ENCODE measurements around the gene ARHGAP26. TPM values are rescaled to one million over a fixed set of nuclear protein-coding genes. Genes with fewer than 3 reads are reported as not detected.

Gene ARHGAP26
- polyA plus RNA-seq, 6 donors from 2014 or later: 2.4 to 8.7 (median 4.1) TPM

GRCh38 chr5:142970440-142971030, 200.4 kb downstream of the ARHGAP26 start:
- peaks cover 0 to 8% of the 10 kb centered on the region in 2 donors for H3K36me3 Mint-ChIP-seq
- H3K9me3 Mint-ChIP-seq: no peaks in the 10 kb centered on the region
- H3K27ac Mint-ChIP-seq: no peak overlapping the region
- DNase-seq (no peak), ATAC-seq (ENCODE audit: low read depth in 2 of 2) (no peak)
- no peak overlapping the region for H3K4me3 Mint-ChIP-seq
- peaks cover 3 to 9% (median 6%) of the 10 kb centered on the region in 3 donors for H3K4me1 Mint-ChIP-seq
- no peaks in the 10 kb centered on the region for H3K27me3 Mint-ChIP-seq

GRCh38 chr5:142971303-142972013, 201.3 kb downstream of the ARHGAP26 start:
- Mint-ChIP-seq H3K4me3 (no peak overlapping the region), H3K9me3 (no peaks in the 10 kb centered on the region), H3K27me3 (no peaks in the 10 kb centered on the region), H3K27ac (peak overlapping the region in 1 of 6 donors; percentile 83), H3K36me3 (peaks cover 0 to 8% of the 10 kb centered on the region in 2 donors), H3K4me1 (peaks cover 3 to 9% (median 6%) of the 10 kb centered on the region in 3 donors)
- ATAC-seq (ENCODE audit: low read depth in 2 of 2) (no peak), DNase-seq (no peak)

- DNase-seq (no peak), ATAC-seq (ENCODE audit: low read depth in 2 of 2) (no peak)
- Mint-ChIP-seq H3K27me3 (no peaks in the 10 kb centered on the region), H3K27ac (no peak overlapping the region), H3K4me3 (no peak overlapping the region), H3K4me1 (peaks cover 3 to 9% (median 6%) of the 10 kb centered on the region in 3 donors), H3K36me3 (peaks cover 0 to 8% of the 10 kb centered on the region in 2 donors), H3K9me3 (no peaks in the 10 kb centered on the region)
These were observed 201.9 kb downstream of the ARHGAP26 start for GRCh38 chr5:142972064-142972570.

GRCh38 chr5:142973932-142974331, 203.8 kb downstream of the ARHGAP26 start:
- Mint-ChIP-seq H3K27me3 (no peaks in the 10 kb centered on the region), H3K4me3 (no peak overlapping the region), H3K9me3 (no peaks in the 10 kb centered on the region), H3K36me3 (peaks cover 0 to 8% of the 10 kb centered on the region in 2 donors), H3K27ac (peak overlapping the region in 1 of 6 donors; percentile 18), H3K4me1 (peaks cover 7 to 14% (median 13%) of the 10 kb centered on the region in 3 donors)
- DNase-seq (no peak), ATAC-seq (ENCODE audit: low read depth in 2 of 2) (no peak)

- Mint-ChIP-seq H3K4me3 (no peak overlapping the region), H3K27ac (no peak overlapping the region), H3K4me1 (peaks cover 7 to 14% (median 13%) of the 10 kb centered on the region in 3 donors), H3K9me3 (no peaks in the 10 kb centered on the region), H3K27me3 (no peaks in the 10 kb centered on the region), H3K36me3 (peaks cover 0 to 8% of the 10 kb centered on the region in 2 donors)
- DNase-seq (no peak), ATAC-seq (ENCODE audit: low read depth in 2 of 2) (no peak)
These were observed 204.2 kb downstream of the ARHGAP26 start for GRCh38 chr5:142974409-142974808.

GRCh38 chr5:142976861-142977260, 206.7 kb downstream of the ARHGAP26 start:
- no peak for DNase-seq

GRCh38 chr5:142977363-142978051, 207.3 kb downstream of the ARHGAP26 start:
- H3K27me3 Mint-ChIP-seq: no peaks in the 10 kb centered on the region
- H3K4me1 Mint-ChIP-seq: peaks cover 3 to 20% (median 16%) of the 10 kb centered on the region in 3 donors
- peak overlapping the region in 1 of 8 donors; percentile 15 for H3K4me3 Mint-ChIP-seq
- peak in 1 of 2 donors; percentile 14 for ATAC-seq (ENCODE audit: low read depth in 2 of 2)
- no peaks in the 10 kb centered on the region for H3K9me3 Mint-ChIP-seq
- peaks cover 0 to 8% of the 10 kb centered on the region in 2 donors for H3K36me3 Mint-ChIP-seq
- DNase-seq: no peak
- peak overlapping the region in 3 of 6 donors; percentile 44 to 82 (median 52) for H3K27ac Mint-ChIP-seq

More at GRCh38 chr5:142976861-142977260, 206.7 kb downstream of the ARHGAP26 start:
- no peak for ATAC-seq (ENCODE audit: low read depth in 2 of 2)
- Mint-ChIP-seq H3K4me1 (peaks cover 7 to 19% (median 15%) of the 10 kb centered on the region in 3 donors), H3K4me3 (peak overlapping the region in 1 of 8 donors; percentile 61), H3K9me3 (no peaks in the 10 kb centered on the region), H3K27ac (no peak overlapping the region), H3K27me3 (no peaks in the 10 kb centered on the region), H3K36me3 (peaks cover 0 to 8% of the 10 kb centered on the region in 2 donors)

GRCh38 chr5:142978252-142978651, 208.1 kb downstream of the ARHGAP26 start:
- H3K27ac Mint-ChIP-seq: peak overlapping the region in 2 of 6 donors; percentile 44 to 52
- H3K4me1 Mint-ChIP-seq: peaks cover 3 to 20% (median 16%) of the 10 kb centered on the region in 3 donors
- H3K36me3 Mint-ChIP-seq: peaks cover 0 to 8% of the 10 kb centered on the region in 2 donors
- ATAC-seq (ENCODE audit: low read depth in 2 of 2): no peak
- H3K4me3 Mint-ChIP-seq: no peak overlapping the region
- H3K27me3 Mint-ChIP-seq: no peaks in the 10 kb centered on the region
- no peaks in the 10 kb centered on the region for H3K9me3 Mint-ChIP-seq
- DNase-seq: no peak

GRCh38 chr5:142978726-142979125, 208.5 kb downstream of the ARHGAP26 start:
- Mint-ChIP-seq H3K4me1 (peaks cover 3 to 20% (median 16%) of the 10 kb centered on the region in 3 donors), H3K36me3 (peaks cover 0 to 8% of the 10 kb centered on the region in 2 donors), H3K27ac (no peak overlapping the region), H3K4me3 (no peak overlapping the region), H3K9me3 (no peaks in the 10 kb centered on the region), H3K27me3 (no peaks in the 10 kb centered on the region)
- DNase-seq (no peak), ATAC-seq (ENCODE audit: low read depth in 2 of 2) (no peak)

GRCh38 chr5:142979636-142980035, 209.5 kb downstream of the ARHGAP26 start:
- Mint-ChIP-seq H3K4me3 (peak overlapping the region in 1 of 8 donors; percentile 10), H3K4me1 (peaks cover 7 to 20% (median 16%) of the 10 kb centered on the region in 3 donors), H3K9me3 (no peaks in the 10 kb centered on the region), H3K27me3 (no peaks in the 10 kb centered on the region), H3K27ac (no peak overlapping the region), H3K36me3 (peaks cover 0 to 5% of the 10 kb centered on the region in 2 donors)
- ATAC-seq (ENCODE audit: low read depth in 2 of 2): no peak
- no peak for DNase-seq

GRCh38 chr5:142981475-142981874, 211.3 kb downstream of the ARHGAP26 start:
- DNase-seq (no peak), ATAC-seq (ENCODE audit: low read depth in 2 of 2) (no peak)
- Mint-ChIP-seq H3K4me1 (peaks cover 7 to 20% (median 16%) of the 10 kb centered on the region in 3 donors), H3K9me3 (peaks cover 0 to 2% (median 0%) of the 10 kb centered on the region in 7 donors), H3K27ac (peak overlapping the region in 3 of 6 donors; percentile 71 to 76 (median 72)), H3K36me3 (no peaks in the 10 kb centered on the region), H3K27me3 (no peaks in the 10 kb centered on the region), H3K4me3 (peak overlapping the region in 1 of 8 donors; percentile 35)

GRCh38 chr5:142981886-142982820, 212.0 kb downstream of the ARHGAP26 start:
- peaks cover 0 to 5% (median 2%) of the 10 kb centered on the region in 7 donors for H3K9me3 Mint-ChIP-seq
- DNase-seq (no peak), ATAC-seq (ENCODE audit: low read depth in 2 of 2) (no peak)
- H3K27me3 Mint-ChIP-seq: no peaks in the 10 kb centered on the region
- H3K4me3 Mint-ChIP-seq: peak overlapping the region in 1 of 8 donors; percentile 30
- H3K36me3 Mint-ChIP-seq: no peaks in the 10 kb centered on the region
- H3K4me1 Mint-ChIP-seq: peaks cover 7 to 20% (median 16%) of the 10 kb centered on the region in 3 donors
- peak overlapping the region in 2 of 6 donors; percentile 72 to 76 for H3K27ac Mint-ChIP-seq

Data from naive B cell (primary cell).